ENCODE data around the gene GPC5. TPM values are rescaled to one million over a fixed set of nuclear protein-coding genes. Genes with fewer than 3 reads are reported as not detected.

The GPC5 gene
- total RNA-seq, 1 donor from 2014 or later = 0.07 TPM

DNA sequence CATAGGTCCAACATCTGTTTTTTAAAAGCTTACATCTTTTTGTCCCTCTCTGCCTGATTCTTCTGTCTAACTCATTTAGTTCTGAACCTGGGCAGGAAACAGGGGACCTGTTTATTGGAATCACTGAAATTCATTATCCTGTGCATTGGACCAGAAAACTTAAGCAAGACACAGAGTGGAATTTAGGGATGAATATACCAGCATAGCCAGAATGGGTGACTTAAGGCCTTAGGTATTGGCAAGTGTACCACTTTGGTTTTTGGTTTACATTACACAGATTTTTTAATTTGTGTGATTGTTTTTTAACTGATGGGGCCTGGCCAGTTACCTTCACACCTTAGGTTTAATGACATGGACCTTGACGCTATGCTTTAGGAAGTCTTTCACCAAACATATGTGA lies 232.5 kb downstream of the GPC5 start:
- Histone ChIP-seq H3K4me3 (no peak overlapping the region), H3K27ac (peak overlapping the region; percentile 60), H3K4me2 (peak overlapping the region; percentile 28), H3K27me3 (no peaks in the 10 kb centered on the region), H3K4me1 (peaks cover 23% of the 10 kb centered on the region), H3K36me3 (no peaks in the 10 kb centered on the region), H3K79me2 (ENCODE audit: low read depth) (no peaks in the 10 kb centered on the region), H3K9ac (no peak overlapping the region), H3F3A (ENCODE audit: low read depth) (peaks cover 17% of the 10 kb centered on the region), H2AFZ (replicated peaks) (peak overlapping the region; percentile 58), H3K9me3 (ENCODE audit: low read depth) (no peaks in the 10 kb centered on the region), H4K20me1 (ENCODE audit: low read depth) (no peaks in the 10 kb centered on the region)
- H3K4me1 Mint-ChIP-seq = peaks cover 2% of the 10 kb centered on the region
- no peaks in the 10 kb centered on the region for H3K9me3 Mint-ChIP-seq
- no peaks in the 10 kb centered on the region for H3K36me3 Mint-ChIP-seq
- H3K4me3 Mint-ChIP-seq = no peak overlapping the region
- no peak for TF ChIP-seq EZH2 (IDR thresholded peaks at IDR 0.05)
- TF ChIP-seq CTCF (IDR thresholded peaks at IDR 0.05) = no peak
- no peak for TF ChIP-seq EZH2phosphoT487 (IDR thresholded peaks at IDR 0.05)
- no peak overlapping the region for H3K27ac Mint-ChIP-seq
- H3K27me3 Mint-ChIP-seq (ENCODE audit: insufficient read depth, low read depth) = no peaks in the 10 kb centered on the region
- DNase-seq (ENCODE audit: low spot score) = peak; percentile 7

GRCh38 chr13:91632086-91632485 lies 233.7 kb downstream of the GPC5 start:
- Mint-ChIP-seq H3K36me3 (no peaks in the 10 kb centered on the region), H3K4me3 (no peak overlapping the region), H3K4me1 (peaks cover 2% of the 10 kb centered on the region), H3K9me3 (no peaks in the 10 kb centered on the region), H3K27me3 (ENCODE audit: insufficient read depth, low read depth) (no peaks in the 10 kb centered on the region), H3K27ac (no peak overlapping the region)
- no peaks in the 10 kb centered on the region for H4K20me1 ChIP-seq (ENCODE audit: low read depth)
- no peak overlapping the region for H2AFZ ChIP-seq (replicated peaks)
- H3F3A ChIP-seq (ENCODE audit: low read depth) = peaks cover 17% of the 10 kb centered on the region
- no peaks in the 10 kb centered on the region for H3K27me3 ChIP-seq
- H3K79me2 ChIP-seq (ENCODE audit: low read depth) = no peaks in the 10 kb centered on the region
- no peak overlapping the region for H3K9ac ChIP-seq
- peak overlapping the region; percentile 28 for H3K4me2 ChIP-seq
- TF ChIP-seq EZH2phosphoT487 (IDR thresholded peaks at IDR 0.05) = no peak
- no peak for TF ChIP-seq CTCF (IDR thresholded peaks at IDR 0.05)
- no peak for TF ChIP-seq EZH2 (IDR thresholded peaks at IDR 0.05)
- H3K27ac ChIP-seq = peak overlapping the region; percentile 56
- H3K4me1 ChIP-seq = peaks cover 23% of the 10 kb centered on the region
- no peaks in the 10 kb centered on the region for H3K9me3 ChIP-seq (ENCODE audit: low read depth)
- H3K4me3 ChIP-seq = no peak overlapping the region
- DNase-seq (ENCODE audit: low spot score) = no peak
- no peaks in the 10 kb centered on the region for H3K36me3 ChIP-seq

DNA sequence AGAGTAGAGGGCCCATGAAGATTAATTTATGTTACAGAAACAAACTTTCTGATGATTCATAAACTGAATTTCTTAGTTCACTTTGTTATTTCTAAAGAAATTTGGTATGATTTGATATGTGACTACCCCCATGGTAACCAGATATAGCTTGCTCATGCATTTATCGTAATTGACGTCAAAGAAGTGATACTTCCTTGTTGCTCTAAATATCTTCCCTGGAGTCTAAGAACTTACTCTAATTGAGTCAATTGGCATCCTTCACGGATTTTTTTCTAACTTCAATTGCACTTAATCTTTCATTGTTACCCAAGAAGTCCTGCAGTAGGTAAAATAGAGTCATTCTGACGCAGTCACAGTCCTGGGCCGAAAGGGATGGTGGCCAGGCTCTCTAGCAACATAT lies 240.9 kb downstream of the GPC5 start:
- H3K27ac Mint-ChIP-seq = no peak overlapping the region
- DNase-seq (ENCODE audit: low spot score) = no peak
- no peaks in the 10 kb centered on the region for H4K20me1 ChIP-seq (ENCODE audit: low read depth)
- H3K9ac ChIP-seq = no peak overlapping the region
- no peaks in the 10 kb centered on the region for H3K36me3 ChIP-seq
- H3K9me3 Mint-ChIP-seq = no peaks in the 10 kb centered on the region
- H3K27me3 Mint-ChIP-seq (ENCODE audit: insufficient read depth, low read depth) = no peaks in the 10 kb centered on the region
- no peaks in the 10 kb centered on the region for H3K79me2 ChIP-seq (ENCODE audit: low read depth)
- no peaks in the 10 kb centered on the region for H3K27me3 ChIP-seq
- TF ChIP-seq EZH2phosphoT487 (IDR thresholded peaks at IDR 0.05) (no peak), CTCF (IDR thresholded peaks at IDR 0.05) (no peak), EZH2 (IDR thresholded peaks at IDR 0.05) (no peak)
- H3F3A ChIP-seq (ENCODE audit: low read depth) = no peaks in the 10 kb centered on the region
- H3K9me3 ChIP-seq (ENCODE audit: low read depth) = no peaks in the 10 kb centered on the region
- no peak overlapping the region for H2AFZ ChIP-seq (replicated peaks)
- H3K4me1 ChIP-seq = no peaks in the 10 kb centered on the region
- H3K36me3 Mint-ChIP-seq = no peaks in the 10 kb centered on the region
- H3K4me1 Mint-ChIP-seq = no peaks in the 10 kb centered on the region
- no peak overlapping the region for H3K4me3 ChIP-seq
- no peak overlapping the region for H3K4me2 ChIP-seq
- H3K27ac ChIP-seq = no peak overlapping the region
- no peak overlapping the region for H3K4me3 Mint-ChIP-seq
